ENCODE measurements around the gene MS4A8.

MS4A8 gene

GRCh38 chr11:60744114-60744513, 44.7 kb downstream of the MS4A8 start:
- Histone ChIP-seq H3K4me2 (ENCODE audit: low read length) (no peak overlapping the region), H3K9ac (no peak overlapping the region), H3K9me3 (ENCODE audit: control insufficient read depth, low read length) (no peaks in the 10 kb centered on the region), H3K27ac (no peak overlapping the region), H3K4me3 (ENCODE audit: low read depth, low read length) (no peak overlapping the region), H3K4me1 (no peaks in the 10 kb centered on the region), H3K36me3 (ENCODE audit: control insufficient read depth, insufficient read depth, low read length) (no peaks in the 10 kb centered on the region), H2AFZ (no peak overlapping the region), H3K27me3 (ENCODE audit: control insufficient read depth, insufficient read depth, low read length) (no peaks in the 10 kb centered on the region), H3K79me2 (no peaks in the 10 kb centered on the region)
- no peak for TF ChIP-seq CTCF (IDR thresholded peaks at IDR 0.05)

GRCh38 chr11:60747359-60747873, 48.0 kb downstream of the MS4A8 start:
- H3K27me3 ChIP-seq (ENCODE audit: control insufficient read depth, insufficient read depth, low read length): no peaks in the 10 kb centered on the region
- no peak overlapping the region for H2AFZ ChIP-seq
- H3K9me3 ChIP-seq (ENCODE audit: control insufficient read depth, low read length): no peaks in the 10 kb centered on the region
- no peak overlapping the region for H3K9ac ChIP-seq
- no peak for TF ChIP-seq CTCF (IDR thresholded peaks at IDR 0.05)
- no peaks in the 10 kb centered on the region for H3K36me3 ChIP-seq (ENCODE audit: control insufficient read depth, insufficient read depth, low read length)
- H3K27ac ChIP-seq: no peak overlapping the region
- H3K4me3 ChIP-seq (ENCODE audit: low read depth, low read length): no peak overlapping the region
- no peak overlapping the region for H3K4me2 ChIP-seq (ENCODE audit: low read length)
- no peaks in the 10 kb centered on the region for H3K79me2 ChIP-seq
- H3K4me1 ChIP-seq: peaks cover 3% of the 10 kb centered on the region

- Histone ChIP-seq H3K4me3 (ENCODE audit: low read depth, low read length) (no peak overlapping the region), H3K36me3 (ENCODE audit: control insufficient read depth, insufficient read depth, low read length) (no peaks in the 10 kb centered on the region), H3K27ac (no peak overlapping the region), H3K27me3 (ENCODE audit: control insufficient read depth, insufficient read depth, low read length) (no peaks in the 10 kb centered on the region), H2AFZ (no peak overlapping the region), H3K9ac (no peak overlapping the region), H3K4me1 (peaks cover 3% of the 10 kb centered on the region), H3K79me2 (no peaks in the 10 kb centered on the region), H3K4me2 (ENCODE audit: low read length) (no peak overlapping the region), H3K9me3 (ENCODE audit: control insufficient read depth, low read length) (no peaks in the 10 kb centered on the region)
- no peak for TF ChIP-seq CTCF (IDR thresholded peaks at IDR 0.05)
Observed at GRCh38 chr11:60748225-60748624, 48.8 kb downstream of the MS4A8 start.

GRCh38 chr11:60748821-60749220, 49.4 kb downstream of the MS4A8 start:
- Histone ChIP-seq H3K79me2 (no peaks in the 10 kb centered on the region), H3K4me2 (ENCODE audit: low read length) (no peak overlapping the region), H3K9me3 (ENCODE audit: control insufficient read depth, low read length) (no peaks in the 10 kb centered on the region), H2AFZ (no peak overlapping the region), H3K27ac (no peak overlapping the region), H3K4me3 (ENCODE audit: low read depth, low read length) (no peak overlapping the region), H3K9ac (no peak overlapping the region), H3K4me1 (peaks cover 3% of the 10 kb centered on the region), H3K27me3 (ENCODE audit: control insufficient read depth, insufficient read depth, low read length) (no peaks in the 10 kb centered on the region), H3K36me3 (ENCODE audit: control insufficient read depth, insufficient read depth, low read length) (no peaks in the 10 kb centered on the region)
- TF ChIP-seq CTCF (IDR thresholded peaks at IDR 0.05): no peak

GRCh38 chr11:60750911-60751310, 51.5 kb downstream of the MS4A8 start:
- no peak overlapping the region for H3K9ac ChIP-seq
- no peak for TF ChIP-seq CTCF (IDR thresholded peaks at IDR 0.05)
- H3K4me3 ChIP-seq (ENCODE audit: low read depth, low read length): no peak overlapping the region
- H3K4me2 ChIP-seq (ENCODE audit: low read length): no peak overlapping the region
- no peaks in the 10 kb centered on the region for H3K79me2 ChIP-seq
- H2AFZ ChIP-seq: no peak overlapping the region
- H3K27ac ChIP-seq: no peak overlapping the region
- no peaks in the 10 kb centered on the region for H3K27me3 ChIP-seq (ENCODE audit: control insufficient read depth, insufficient read depth, low read length)
- no peaks in the 10 kb centered on the region for H3K36me3 ChIP-seq (ENCODE audit: control insufficient read depth, insufficient read depth, low read length)
- no peaks in the 10 kb centered on the region for H3K9me3 ChIP-seq (ENCODE audit: control insufficient read depth, low read length)
- H3K4me1 ChIP-seq: peaks cover 3% of the 10 kb centered on the region
